Activated T-cell treated with anti-CD3 and anti-CD28 coated beads for 24 hours (primary cell): ENCODE data around the gene THUMPD3.

ENCODE experiments used
- DNase-seq: peaks from one replicate; pipeline ENCODE4 v3.0.0-alpha.2; 2020; ENCODE audit warnings: low read depth

THUMPD3 gene

DNA sequence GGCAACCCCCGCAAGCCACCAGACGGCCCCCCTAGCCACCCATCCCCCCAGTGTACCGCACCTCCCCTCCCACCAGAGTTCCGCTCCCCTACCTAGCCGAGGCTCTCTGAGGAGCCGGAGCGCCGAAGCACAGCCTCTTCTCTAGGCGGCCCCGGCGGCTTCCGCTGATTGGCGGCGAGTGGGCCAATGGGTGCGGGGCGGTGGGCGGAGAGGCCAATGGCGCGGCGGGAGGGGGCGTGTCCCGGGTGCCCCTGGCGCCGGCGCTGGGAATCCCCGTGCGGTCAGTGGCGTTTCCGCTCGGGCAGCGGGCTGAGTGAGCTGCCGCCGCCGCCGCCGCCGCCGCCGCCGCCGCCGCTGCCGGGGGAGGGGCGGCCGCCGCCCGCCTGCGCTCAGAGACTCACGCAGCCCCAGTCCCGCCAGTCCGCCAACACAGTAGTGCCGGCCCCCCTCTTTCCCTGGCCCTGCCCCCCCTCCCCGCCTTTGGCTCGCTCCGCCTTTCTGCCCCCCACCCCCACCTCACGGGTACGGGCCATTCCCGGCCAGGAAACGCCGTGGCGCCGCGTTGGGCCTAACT is 34.6 kb downstream of the THUMPD3 start, which contains the start of gene SETD5:
Gene SETD5 (plus strand): TSS at position 284 of the 574 bp plus-strand sequence. CDS start 31,324 bp downstream, outside the sequence.
- peak; percentile 99 for DNase-seq

GRCh38 chr3:9397906-9398699 is 35.2 kb downstream of the THUMPD3 start:
- peak; percentile 16 for DNase-seq

DNA sequence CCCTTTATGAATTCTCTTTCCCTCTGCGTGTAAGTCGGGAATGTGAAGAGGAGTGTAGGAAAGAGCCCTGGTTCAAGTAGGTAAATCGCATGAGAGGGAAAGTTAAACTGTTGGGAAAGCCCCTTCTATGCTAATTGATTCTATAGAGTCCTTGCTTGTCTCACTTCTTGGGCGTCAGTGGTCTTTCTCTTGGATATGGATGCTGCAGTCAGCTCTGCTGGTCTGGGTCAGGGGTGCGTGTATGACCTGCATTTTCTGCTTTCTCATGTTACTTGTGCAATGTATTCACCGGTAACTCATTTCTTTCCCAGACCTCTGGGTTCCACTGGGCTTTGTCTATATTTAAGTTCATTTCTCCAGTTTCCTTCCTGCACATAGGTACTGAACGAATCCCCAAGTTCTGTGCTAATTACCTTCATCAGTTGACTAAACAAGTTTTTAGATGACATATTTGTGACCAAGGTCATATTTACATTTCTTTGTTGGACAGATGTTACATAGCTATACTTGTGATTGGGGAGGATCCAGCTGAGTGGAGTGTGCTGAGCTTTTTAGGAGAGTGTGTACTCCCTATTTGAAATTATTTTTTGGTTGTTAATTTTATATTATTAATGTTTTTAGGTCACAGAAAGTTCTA is 36.0 kb downstream of the THUMPD3 start:
- DNase-seq = peak; percentile 11

- no peak for DNase-seq
These were observed 36.5 kb downstream of the THUMPD3 start for GRCh38 chr3:9399337-9399703.

DNA sequence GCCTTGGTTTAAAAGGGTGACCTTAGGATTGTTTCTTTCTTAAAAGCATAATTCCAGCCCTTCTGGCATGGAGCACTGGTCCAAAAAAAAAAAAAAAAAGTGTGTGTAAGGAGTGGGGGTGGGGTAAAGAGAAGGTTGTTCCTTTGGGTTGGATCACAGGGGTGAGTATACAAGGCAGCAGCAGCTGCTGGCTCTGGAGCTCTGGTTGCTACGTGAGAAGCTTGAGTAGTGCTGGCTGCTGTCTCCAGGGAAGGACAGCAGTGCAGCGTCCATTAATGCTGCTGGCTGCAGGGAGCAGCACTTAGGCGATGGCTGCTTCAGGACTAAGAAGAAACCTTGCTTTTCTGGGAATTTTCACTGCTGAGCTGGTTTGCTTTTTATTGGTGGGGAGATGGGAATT is 36.9 kb downstream of the THUMPD3 start:
- DNase-seq = no peak

DNA sequence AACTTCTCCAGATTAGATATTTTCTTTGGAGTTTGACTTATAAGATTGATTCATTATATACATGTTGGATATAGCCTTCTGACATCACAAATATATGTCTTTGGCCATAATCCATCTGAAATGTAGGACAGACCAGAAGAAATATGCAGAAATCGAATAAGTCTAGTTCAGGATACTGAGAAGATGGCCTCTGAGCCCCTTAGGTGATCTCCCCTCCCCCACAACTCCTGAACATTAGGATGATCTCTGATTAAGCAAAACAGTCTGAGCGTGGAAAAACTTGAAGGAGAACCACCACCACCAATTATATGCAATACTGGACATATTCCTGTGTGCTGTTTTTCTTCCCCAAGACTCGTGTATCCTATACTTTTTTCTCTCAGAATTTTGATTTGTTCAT is 37.8 kb downstream of the THUMPD3 start:
- no peak for DNase-seq

DNA sequence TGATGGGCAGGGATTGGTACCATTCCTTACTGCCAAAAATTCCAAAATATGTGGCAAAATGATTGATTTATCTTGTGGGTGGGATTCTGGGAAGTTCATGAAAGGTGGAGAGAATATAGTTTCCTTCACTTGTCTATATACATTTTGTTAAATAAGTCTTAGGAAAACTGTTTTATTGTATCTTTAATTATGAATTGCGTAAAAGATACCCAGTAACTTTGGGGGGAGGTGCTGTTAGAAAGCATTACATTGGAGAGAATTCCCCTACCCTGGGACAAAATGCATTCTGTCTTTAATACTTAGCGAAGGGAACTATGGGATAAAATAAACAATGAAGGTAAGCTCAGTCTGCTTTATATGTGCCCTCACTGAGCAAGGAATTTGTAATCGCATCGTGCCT is 39.1 kb downstream of the THUMPD3 start:
- DNase-seq = no peak

- DNase-seq = no peak
These were observed 39.8 kb downstream of the THUMPD3 start for GRCh38 chr3:9402410-9403228.

GRCh38 chr3:9403463-9403862 is 40.6 kb downstream of the THUMPD3 start:
- DNase-seq = no peak

DNA sequence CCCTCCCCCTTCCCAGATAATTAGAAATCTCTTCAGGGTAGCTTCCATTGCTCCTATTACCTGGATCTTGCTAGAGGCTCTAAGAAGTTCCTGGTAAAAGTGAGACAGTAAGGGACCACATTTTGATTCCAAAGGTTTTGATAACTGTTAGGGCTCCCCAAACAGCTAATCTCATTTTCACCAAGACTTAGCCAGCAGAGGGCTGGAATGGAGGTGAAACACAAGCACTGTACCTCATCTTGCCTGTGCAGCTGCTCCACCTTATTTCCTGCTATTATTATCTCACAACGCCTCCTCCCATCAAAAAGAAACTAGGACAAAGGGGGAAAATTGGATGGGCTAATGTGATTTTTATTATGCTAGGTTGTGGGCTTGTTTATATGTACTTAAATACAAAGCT is 41.8 kb downstream of the THUMPD3 start:
- DNase-seq = no peak

DNA sequence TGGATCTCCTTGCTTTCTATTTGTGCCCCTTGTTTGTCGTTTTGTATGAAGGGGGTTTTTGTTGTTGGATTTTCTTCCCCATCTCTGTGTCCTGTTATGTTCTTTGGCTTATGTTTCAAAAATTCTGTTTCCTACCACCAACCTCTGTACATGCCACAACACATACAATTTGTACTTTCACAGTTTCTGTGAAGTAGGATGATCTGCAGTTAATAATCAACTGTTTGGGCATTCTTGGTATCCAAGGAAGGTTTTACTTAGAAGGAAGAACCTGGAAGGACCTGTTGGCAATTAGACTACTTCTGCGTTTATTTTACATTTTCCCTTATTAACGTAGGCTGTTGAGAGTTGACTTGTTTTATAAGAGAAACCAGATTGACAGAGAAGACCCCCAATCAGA is 42.9 kb downstream of the THUMPD3 start:
- DNase-seq = no peak

DNA sequence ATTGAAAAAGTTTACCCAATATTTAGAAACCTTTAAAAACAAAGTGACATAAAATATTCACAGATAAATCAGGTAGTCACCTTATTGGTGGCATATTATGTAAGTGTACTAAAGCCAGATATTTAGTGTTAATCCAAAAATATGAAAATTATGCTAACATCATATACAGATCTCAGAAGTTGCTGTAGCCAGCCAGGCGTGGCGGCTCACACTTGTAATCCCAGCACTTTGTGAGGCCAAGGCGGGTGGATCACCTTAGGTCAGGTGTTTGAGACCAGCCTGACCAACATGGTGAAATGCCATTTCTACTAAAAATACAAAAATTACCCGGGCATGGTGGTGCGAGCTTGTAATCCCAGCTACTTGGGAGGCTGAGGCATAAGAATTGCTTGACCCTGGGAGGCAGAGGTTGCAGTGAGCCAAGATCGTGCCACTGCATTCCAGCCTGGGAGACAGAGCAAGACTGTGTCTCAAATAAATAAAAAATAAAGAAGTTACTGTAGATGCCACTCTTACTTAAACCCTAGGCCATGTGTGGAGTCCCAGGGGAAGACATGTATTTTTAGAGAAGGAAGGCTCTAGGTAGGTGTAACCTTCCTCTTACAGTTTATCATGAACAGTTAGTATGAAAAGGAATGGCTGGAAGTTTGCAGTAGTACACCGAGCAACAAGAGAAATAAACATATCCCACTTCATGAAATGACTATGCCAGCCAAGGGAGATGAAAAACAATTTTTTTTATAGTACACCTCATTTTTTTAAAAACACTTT is 44.2 kb downstream of the THUMPD3 start:
- no peak for DNase-seq

GRCh38 chr3:9408061-9408460 is 45.2 kb downstream of the THUMPD3 start:
- DNase-seq = no peak

GRCh38 chr3:9408546-9408945 is 45.7 kb downstream of the THUMPD3 start:
- DNase-seq = no peak

GRCh38 chr3:9409981-9410854 is 47.4 kb downstream of the THUMPD3 start:
- DNase-seq = no peak

- no peak for DNase-seq
These were observed 48.4 kb downstream of the THUMPD3 start for GRCh38 chr3:9411302-9411701.

GRCh38 chr3:9412293-9412692 is 49.4 kb downstream of the THUMPD3 start:
- no peak for DNase-seq

GRCh38 chr3:9414826-9415225 is 52.0 kb downstream of the THUMPD3 start:
- no peak for DNase-seq

- DNase-seq = no peak
These were observed 52.8 kb downstream of the THUMPD3 start for GRCh38 chr3:9415485-9416138.

- no peak for DNase-seq
These were observed 53.4 kb downstream of the THUMPD3 start for GRCh38 chr3:9416139-9416780.
